ENCODE data around the gene SLX4IP. TPM values are rescaled to one million over a fixed set of nuclear protein-coding genes. Genes with fewer than 3 reads are reported as not detected.

SLX4IP gene
- total RNA-seq, 1 donor from 2014 or later = 5.3 TPM

DNA sequence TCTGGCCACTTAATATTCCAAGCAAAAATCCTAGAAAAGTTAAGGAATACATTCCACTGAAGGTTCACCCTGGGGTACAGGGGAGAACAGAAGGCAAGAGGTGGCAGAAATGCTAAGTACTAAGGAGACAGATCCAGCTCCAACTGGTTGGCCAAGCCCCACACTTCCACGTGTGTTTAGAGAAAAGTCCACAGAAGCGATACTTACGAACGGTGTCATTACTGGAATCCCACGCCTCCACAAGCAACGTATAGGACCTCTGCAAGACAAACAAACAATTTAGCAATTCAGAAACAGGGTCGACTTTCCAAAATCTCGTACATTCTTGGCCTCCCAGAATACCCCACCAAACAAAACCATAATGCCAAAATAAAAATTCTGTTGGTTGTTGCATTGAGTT lies 228.7 kb downstream of the SLX4IP start:
- H3K36me3 ChIP-seq (ENCODE audit: insufficient read depth, low read length) = peaks cover 32% of the 10 kb centered on the region
- no peak overlapping the region for H3K4me2 ChIP-seq (ENCODE audit: low read length)
- Mint-ChIP-seq H3K4me1 (ENCODE audit: low read depth, unreplicated experiment) (peaks cover 73% of the 10 kb centered on the region), H3K9me3 (ENCODE audit: unreplicated experiment) (no peaks in the 10 kb centered on the region), H3K27ac (ENCODE audit: unreplicated experiment) (peak overlapping the region; percentile 94), H3K4me3 (ENCODE audit: unreplicated experiment) (peak overlapping the region; percentile 47), H3K36me3 (ENCODE audit: low read depth, unreplicated experiment) (peaks cover 36% of the 10 kb centered on the region), H3K27me3 (ENCODE audit: low read depth, unreplicated experiment) (no peaks in the 10 kb centered on the region)
- H4K20me1 ChIP-seq (ENCODE audit: insufficient read depth, low read length) = peaks cover 52% of the 10 kb centered on the region
- FAIRE-seq (peak; percentile 45), DNase-seq (ENCODE audit: low read depth) (no peak)
- no peak overlapping the region for H3K27ac ChIP-seq (ENCODE audit: low read depth, low read length)
- H3K9ac ChIP-seq (ENCODE audit: low read length) = no peak overlapping the region
- no peak overlapping the region for H2AFZ ChIP-seq (ENCODE audit: low read depth, low read length)
- H3K4me1 ChIP-seq (ENCODE audit: insufficient read depth, low read length) = peaks cover 42% of the 10 kb centered on the region
- no peak overlapping the region for H3K4me3 ChIP-seq (ENCODE audit: insufficient read depth, low read depth, low read length)
- TF ChIP-seq EZH2 (IDR thresholded peaks at IDR 0.05; ENCODE audit: insufficient read depth, low read length) = no peak
- TF ChIP-seq, protein P1, sequence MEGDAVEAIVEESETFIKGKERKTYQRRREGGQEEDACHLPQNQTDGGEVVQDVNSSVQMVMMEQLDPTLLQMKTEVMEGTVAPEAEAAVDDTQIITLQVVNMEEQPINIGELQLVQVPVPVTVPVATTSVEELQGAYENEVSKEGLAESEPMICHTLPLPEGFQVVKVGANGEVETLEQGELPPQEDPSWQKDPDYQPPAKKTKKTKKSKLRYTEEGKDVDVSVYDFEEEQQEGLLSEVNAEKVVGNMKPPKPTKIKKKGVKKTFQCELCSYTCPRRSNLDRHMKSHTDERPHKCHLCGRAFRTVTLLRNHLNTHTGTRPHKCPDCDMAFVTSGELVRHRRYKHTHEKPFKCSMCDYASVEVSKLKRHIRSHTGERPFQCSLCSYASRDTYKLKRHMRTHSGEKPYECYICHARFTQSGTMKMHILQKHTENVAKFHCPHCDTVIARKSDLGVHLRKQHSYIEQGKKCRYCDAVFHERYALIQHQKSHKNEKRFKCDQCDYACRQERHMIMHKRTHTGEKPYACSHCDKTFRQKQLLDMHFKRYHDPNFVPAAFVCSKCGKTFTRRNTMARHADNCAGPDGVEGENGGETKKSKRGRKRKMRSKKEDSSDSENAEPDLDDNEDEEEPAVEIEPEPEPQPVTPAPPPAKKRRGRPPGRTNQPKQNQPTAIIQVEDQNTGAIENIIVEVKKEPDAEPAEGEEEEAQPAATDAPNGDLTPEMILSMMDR (IDR thresholded peaks at IDR 0.05; ENCODE audit: insufficient read depth, low read depth, low read length) = no peak
- H3K9me3 ChIP-seq (ENCODE audit: insufficient read depth, low read depth, low read length) = no peaks in the 10 kb centered on the region
- no peaks in the 10 kb centered on the region for H3K27me3 ChIP-seq (ENCODE audit: insufficient read depth, low read length)
- peaks cover 94% of the 10 kb centered on the region for H3K79me2 ChIP-seq (ENCODE audit: insufficient read depth, low read length)

DNA sequence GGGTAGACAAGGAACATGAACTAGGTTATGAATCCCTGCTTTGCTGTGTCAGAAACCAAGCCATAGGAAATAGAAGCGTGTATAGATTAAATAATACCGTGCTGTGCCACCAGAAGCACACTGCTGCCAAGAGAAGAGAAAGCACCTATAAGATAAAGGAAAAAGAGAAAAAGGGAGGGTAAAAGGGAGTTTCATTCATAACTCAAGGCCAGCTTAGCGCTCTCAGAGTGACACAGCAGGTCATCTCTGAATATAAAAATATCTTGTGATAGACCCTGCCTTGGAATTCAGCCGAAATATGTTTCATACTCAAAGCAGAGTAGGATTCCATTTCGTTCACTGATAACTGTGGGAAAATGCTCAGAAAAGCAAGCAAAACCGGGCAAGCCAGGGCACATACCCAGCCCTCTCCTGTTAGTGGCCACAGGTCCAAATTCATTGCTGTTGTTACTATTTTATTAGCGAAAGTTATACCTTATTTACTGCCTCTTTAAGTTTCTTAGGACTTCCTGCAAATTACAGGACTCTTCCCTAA lies 230.0 kb downstream of the SLX4IP start:
- Histone ChIP-seq H3K9me3 (ENCODE audit: insufficient read depth, low read depth, low read length) (no peaks in the 10 kb centered on the region), H3K79me2 (ENCODE audit: insufficient read depth, low read length) (peaks cover 96% of the 10 kb centered on the region), H3K27me3 (ENCODE audit: insufficient read depth, low read length) (no peaks in the 10 kb centered on the region), H3K4me3 (ENCODE audit: insufficient read depth, low read depth, low read length) (no peak overlapping the region), H3K36me3 (ENCODE audit: insufficient read depth, low read length) (peaks cover 30% of the 10 kb centered on the region), H3K4me2 (ENCODE audit: low read length) (peak overlapping the region; percentile 69), H3K27ac (ENCODE audit: low read depth, low read length) (peak overlapping the region; percentile 67), H4K20me1 (ENCODE audit: insufficient read depth, low read length) (peaks cover 52% of the 10 kb centered on the region), H2AFZ (ENCODE audit: low read depth, low read length) (no peak overlapping the region), H3K9ac (ENCODE audit: low read length) (peak overlapping the region; percentile 62), H3K4me1 (ENCODE audit: insufficient read depth, low read length) (peaks cover 47% of the 10 kb centered on the region)
- peak overlapping the region; percentile 72 for H3K4me3 Mint-ChIP-seq (ENCODE audit: unreplicated experiment)
- no peaks in the 10 kb centered on the region for H3K27me3 Mint-ChIP-seq (ENCODE audit: low read depth, unreplicated experiment)
- H3K27ac Mint-ChIP-seq (ENCODE audit: unreplicated experiment) = peak overlapping the region; percentile 94
- no peak for TF ChIP-seq EZH2 (IDR thresholded peaks at IDR 0.05; ENCODE audit: insufficient read depth, low read length)
- TF ChIP-seq, protein P1 (IDR thresholded peaks at IDR 0.05; ENCODE audit: insufficient read depth, low read depth, low read length) = no peak
- no peak for FAIRE-seq
- peaks cover 68% of the 10 kb centered on the region for H3K4me1 Mint-ChIP-seq (ENCODE audit: low read depth, unreplicated experiment)
- no peak for DNase-seq (ENCODE audit: low read depth)
- H3K36me3 Mint-ChIP-seq (ENCODE audit: low read depth, unreplicated experiment) = peaks cover 38% of the 10 kb centered on the region
- no peaks in the 10 kb centered on the region for H3K9me3 Mint-ChIP-seq (ENCODE audit: unreplicated experiment)

DNA sequence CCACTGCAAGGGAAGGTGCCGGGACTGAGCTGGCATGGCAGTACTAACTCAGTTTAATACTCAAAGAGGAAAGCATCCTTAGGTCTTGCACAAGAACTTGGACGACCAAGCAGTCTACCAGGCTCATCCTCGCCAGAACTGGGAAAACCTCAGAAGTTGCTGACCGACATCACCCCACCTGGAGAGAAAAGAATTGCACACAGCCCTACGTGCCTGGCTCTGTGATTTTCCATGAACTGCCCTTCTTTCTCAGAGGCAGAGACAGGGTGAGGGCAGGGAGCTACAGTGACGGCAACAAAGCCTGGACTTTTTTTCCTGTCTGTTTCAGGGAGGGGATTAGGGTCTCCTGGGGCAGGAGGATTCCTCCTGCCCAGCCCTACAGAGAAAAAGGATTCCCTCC lies 230.7 kb downstream of the SLX4IP start:
- H3K4me1 Mint-ChIP-seq (ENCODE audit: low read depth, unreplicated experiment) = peaks cover 61% of the 10 kb centered on the region
- Histone ChIP-seq H3K4me2 (ENCODE audit: low read length) (peak overlapping the region; percentile 69), H3K9ac (ENCODE audit: low read length) (peak overlapping the region; percentile 62), H3K4me1 (ENCODE audit: insufficient read depth, low read length) (peaks cover 47% of the 10 kb centered on the region), H3K79me2 (ENCODE audit: insufficient read depth, low read length) (peaks cover 98% of the 10 kb centered on the region), H3K4me3 (ENCODE audit: insufficient read depth, low read depth, low read length) (no peak overlapping the region), H4K20me1 (ENCODE audit: insufficient read depth, low read length) (peaks cover 52% of the 10 kb centered on the region), H3K9me3 (ENCODE audit: insufficient read depth, low read depth, low read length) (no peaks in the 10 kb centered on the region), H3K36me3 (ENCODE audit: insufficient read depth, low read length) (peaks cover 30% of the 10 kb centered on the region), H3K27ac (ENCODE audit: low read depth, low read length) (peak overlapping the region; percentile 67), H3K27me3 (ENCODE audit: insufficient read depth, low read length) (no peaks in the 10 kb centered on the region), H2AFZ (ENCODE audit: low read depth, low read length) (no peak overlapping the region)
- H3K36me3 Mint-ChIP-seq (ENCODE audit: low read depth, unreplicated experiment) = peaks cover 38% of the 10 kb centered on the region
- TF ChIP-seq, protein P1 (IDR thresholded peaks at IDR 0.05; ENCODE audit: insufficient read depth, low read depth, low read length) = no peak
- no peak for TF ChIP-seq EZH2 (IDR thresholded peaks at IDR 0.05; ENCODE audit: insufficient read depth, low read length)
- DNase-seq (ENCODE audit: low read depth) (no peak), FAIRE-seq (no peak)
- H3K9me3 Mint-ChIP-seq (ENCODE audit: unreplicated experiment) = no peaks in the 10 kb centered on the region
- H3K27ac Mint-ChIP-seq (ENCODE audit: unreplicated experiment) = peak overlapping the region; percentile 94
- H3K27me3 Mint-ChIP-seq (ENCODE audit: low read depth, unreplicated experiment) = no peaks in the 10 kb centered on the region
- peak overlapping the region; percentile 61 for H3K4me3 Mint-ChIP-seq (ENCODE audit: unreplicated experiment)

All from astrocyte (in vitro differentiated cells and primary cell).